ENCODE results near the gene HES2.
A peak's percentile ranks its signal among the peaks of the same experiment; 100 is the strongest.

Gene HES2

GRCh38 chr1:6393400-6394187 lies 26.1 kb downstream of the HES2 start, which contains the start of gene ACOT7:
Gene ACOT7, minus strand, starts transcription at chr1:6393767. Its CDS starts 368 bp downstream, at chr1:6393399.
- peak; percentile 92 for DNase-seq (ENCODE audit: low read depth)
- peak within 1 kb of the TSS; percentile 49 for H3K4me3 ChIP-seq (ENCODE audit: low read length)
- TF ChIP-seq, protein P1, sequence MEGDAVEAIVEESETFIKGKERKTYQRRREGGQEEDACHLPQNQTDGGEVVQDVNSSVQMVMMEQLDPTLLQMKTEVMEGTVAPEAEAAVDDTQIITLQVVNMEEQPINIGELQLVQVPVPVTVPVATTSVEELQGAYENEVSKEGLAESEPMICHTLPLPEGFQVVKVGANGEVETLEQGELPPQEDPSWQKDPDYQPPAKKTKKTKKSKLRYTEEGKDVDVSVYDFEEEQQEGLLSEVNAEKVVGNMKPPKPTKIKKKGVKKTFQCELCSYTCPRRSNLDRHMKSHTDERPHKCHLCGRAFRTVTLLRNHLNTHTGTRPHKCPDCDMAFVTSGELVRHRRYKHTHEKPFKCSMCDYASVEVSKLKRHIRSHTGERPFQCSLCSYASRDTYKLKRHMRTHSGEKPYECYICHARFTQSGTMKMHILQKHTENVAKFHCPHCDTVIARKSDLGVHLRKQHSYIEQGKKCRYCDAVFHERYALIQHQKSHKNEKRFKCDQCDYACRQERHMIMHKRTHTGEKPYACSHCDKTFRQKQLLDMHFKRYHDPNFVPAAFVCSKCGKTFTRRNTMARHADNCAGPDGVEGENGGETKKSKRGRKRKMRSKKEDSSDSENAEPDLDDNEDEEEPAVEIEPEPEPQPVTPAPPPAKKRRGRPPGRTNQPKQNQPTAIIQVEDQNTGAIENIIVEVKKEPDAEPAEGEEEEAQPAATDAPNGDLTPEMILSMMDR (IDR thresholded peaks at IDR 0.05; ENCODE audit: insufficient read depth, low read depth, low read length, missing control alignments), result peak; percentile 43

GRCh38 chr1:6392809-6393399 lies 26.8 kb downstream of the HES2 start:
- DNase-seq (ENCODE audit: low read depth), result no peak

DNA sequence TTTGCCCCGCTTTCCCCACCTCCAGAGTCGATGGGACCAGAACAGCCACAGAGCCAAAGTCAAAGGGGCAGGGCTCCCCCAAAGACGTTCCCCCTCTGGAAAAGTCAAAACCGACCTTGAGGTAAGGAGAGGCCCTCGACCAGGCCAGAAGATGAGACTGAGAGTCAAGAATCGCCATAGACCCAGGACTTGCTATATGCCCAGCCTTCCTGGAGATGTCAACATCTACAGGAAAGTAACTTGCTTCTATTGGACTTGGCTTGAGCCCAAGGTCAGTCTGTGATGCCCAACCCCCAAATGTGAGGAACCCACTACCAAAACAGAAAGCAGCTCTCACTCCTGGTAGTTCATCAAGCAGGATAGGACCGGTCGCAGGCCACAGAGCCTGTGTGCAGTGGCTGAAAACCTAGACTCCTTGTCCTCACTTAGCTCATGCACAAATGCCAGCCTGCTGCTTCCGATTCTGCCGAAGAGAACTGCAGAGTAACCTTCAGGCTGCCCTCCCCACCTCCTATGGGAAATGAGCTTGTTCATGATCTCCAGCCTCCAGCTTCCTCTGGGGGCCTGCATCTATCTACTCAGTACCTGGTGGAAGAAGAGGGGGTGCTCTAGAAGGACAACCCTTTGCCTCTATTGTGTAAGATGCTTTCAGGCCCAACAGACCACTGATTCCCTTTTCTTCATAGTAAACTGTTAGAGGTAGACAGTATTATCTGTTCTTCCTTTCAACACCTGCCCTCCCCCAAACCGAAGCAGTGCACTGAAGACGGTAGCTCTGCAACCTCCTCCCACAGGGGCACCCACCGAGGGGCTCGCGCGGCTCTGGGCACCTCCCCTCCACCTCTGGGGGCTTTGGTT lies 27.5 kb downstream of the HES2 start:
- H3K4me3 ChIP-seq (ENCODE audit: low read length), result peak overlapping the region; percentile 49
- DNase-seq (ENCODE audit: low read depth), result peak; percentile 22
- TF ChIP-seq, protein P1 (IDR thresholded peaks at IDR 0.05; ENCODE audit: insufficient read depth, low read depth, low read length, missing control alignments), result no peak

More at GRCh38 chr1:6392809-6393399, 26.8 kb downstream of the HES2 start:
- TF ChIP-seq, protein P1 (IDR thresholded peaks at IDR 0.05; ENCODE audit: insufficient read depth, low read depth, low read length, missing control alignments), result no peak
- peak overlapping the region; percentile 49 for H3K4me3 ChIP-seq (ENCODE audit: low read length)

- TF ChIP-seq, protein P1 (IDR thresholded peaks at IDR 0.05; ENCODE audit: insufficient read depth, low read depth, low read length, missing control alignments), result no peak
- DNase-seq (ENCODE audit: low read depth), result peak; percentile 56
Observed at GRCh38 chr1:6389971-6390370, 29.7 kb downstream of the HES2 start.

DNA sequence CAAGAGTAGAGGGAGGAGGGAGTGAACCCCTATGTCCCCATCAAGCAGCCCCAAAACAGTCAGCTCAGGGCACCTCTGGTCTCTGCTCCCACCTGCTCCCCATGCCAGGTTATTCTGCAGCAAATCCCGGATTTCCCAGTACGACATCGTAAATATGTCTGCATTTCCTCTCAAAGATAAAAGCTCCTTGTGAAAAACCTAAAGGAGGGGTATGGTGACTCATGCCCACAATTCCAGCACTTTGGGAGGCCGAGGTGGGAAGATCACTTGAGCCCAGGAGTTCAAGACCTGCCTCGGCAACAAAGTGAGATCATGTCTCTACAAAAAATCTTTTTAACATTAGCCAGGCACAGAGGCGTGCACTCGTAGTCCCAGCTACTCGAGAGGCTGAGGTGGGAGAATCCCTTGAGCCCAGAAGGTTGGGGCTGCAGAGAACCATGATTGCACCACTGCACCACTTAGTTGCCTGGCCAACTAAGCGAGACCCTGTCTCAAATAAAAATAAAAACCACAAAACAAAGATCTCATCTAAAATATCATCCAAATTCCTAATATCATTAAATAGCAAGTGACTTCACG lies 33.3 kb downstream of the HES2 start:
- peak overlapping the region; percentile 41 for H3K4me3 ChIP-seq (ENCODE audit: low read length)
- DNase-seq (ENCODE audit: low read depth), result peak; percentile 60
- TF ChIP-seq, protein P1 (IDR thresholded peaks at IDR 0.05; ENCODE audit: insufficient read depth, low read depth, low read length, missing control alignments), result no peak

More at GRCh38 chr1:6389971-6390370, 29.7 kb downstream of the HES2 start:
- H3K4me3 ChIP-seq (ENCODE audit: low read length), result no peak overlapping the region

DNA sequence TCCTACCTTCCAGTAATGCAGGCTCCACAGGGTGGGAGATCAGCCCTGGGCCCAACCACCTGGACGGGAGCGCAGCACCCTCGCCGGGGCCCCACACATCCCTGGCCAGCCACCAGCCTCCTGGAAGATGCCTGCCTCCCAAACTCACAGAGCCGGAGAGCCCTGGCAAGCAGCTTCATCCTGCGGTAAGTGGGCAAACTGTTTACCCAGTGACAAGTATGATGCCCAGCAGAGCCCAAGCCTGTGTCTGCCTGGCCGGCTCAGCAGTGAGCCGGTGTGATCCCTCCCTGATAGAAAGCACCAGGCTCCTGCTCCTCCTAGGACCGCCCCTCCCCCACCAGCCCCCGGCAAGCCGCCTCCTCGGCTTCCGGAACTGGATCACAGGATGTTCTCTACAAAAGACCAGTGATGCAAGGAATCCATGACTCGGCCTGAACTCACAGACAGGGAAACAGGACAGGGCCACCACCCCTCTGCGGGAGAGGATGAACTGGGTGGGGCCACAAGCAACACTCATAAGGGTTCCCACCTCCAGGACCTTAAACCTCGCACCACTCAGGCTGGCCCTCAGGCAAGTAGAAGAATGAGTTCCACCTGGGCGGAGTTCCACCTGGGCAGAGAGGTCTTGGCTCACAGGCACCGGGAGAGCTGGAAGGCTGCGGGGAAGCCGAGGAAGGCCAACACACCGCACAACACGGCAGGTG lies 34.1 kb downstream of the HES2 start:
- peak overlapping the region; percentile 41 for H3K4me3 ChIP-seq (ENCODE audit: low read length)
- TF ChIP-seq, protein P1 (IDR thresholded peaks at IDR 0.05; ENCODE audit: insufficient read depth, low read depth, low read length, missing control alignments), result no peak
- DNase-seq (ENCODE audit: low read depth), result peak; percentile 97
